Nephron progenitor cell (in vitro differentiated cells): ENCODE measurements around the gene KIF5C.

Experiments
- DNase-seq: peaks from one replicate; pipeline ENCODE4 v3.0.0; 2021
- H3K27ac Mint-ChIP-seq: 2 replicates; pipeline ENCODE4 v1.8.0; 2021; ENCODE audit warnings: mild to moderate bottlenecking, moderate library complexity, mixed read lengths
- H3K27me3 Mint-ChIP-seq: 2 replicates; pipeline ENCODE4 v1.8.0; 2021; ENCODE audit warnings: mild to moderate bottlenecking, low read depth, mixed read lengths; ENCODE audit not compliant: poor library complexity
- H3K36me3 Mint-ChIP-seq: 2 replicates; pipeline ENCODE4 v1.8.0; 2021; ENCODE audit warnings: low read depth, mixed read lengths
- H3K4me1 Mint-ChIP-seq: 2 replicates; pipeline ENCODE4 v1.8.0; 2021; ENCODE audit warnings: mixed read lengths
- H3K4me3 Mint-ChIP-seq: 2 replicates; pipeline ENCODE4 v1.8.0; 2021; ENCODE audit warnings: mild to moderate bottlenecking, moderate library complexity, mixed read lengths
- H3K9me3 Mint-ChIP-seq: 2 replicates; pipeline ENCODE4 v1.8.0; 2021; ENCODE audit warnings: mild to moderate bottlenecking, moderate library complexity, mixed read lengths
- TF ChIP-seq, protein P1 (sequence below): fragments of 200-600 bp; sonication (generic); IDR thresholded peaks from 2 replicates; pipeline ENCODE4 v1.5.0; 2021; ENCODE audit warnings: antibody characterized with exemption

Gene KIF5C

DNA sequence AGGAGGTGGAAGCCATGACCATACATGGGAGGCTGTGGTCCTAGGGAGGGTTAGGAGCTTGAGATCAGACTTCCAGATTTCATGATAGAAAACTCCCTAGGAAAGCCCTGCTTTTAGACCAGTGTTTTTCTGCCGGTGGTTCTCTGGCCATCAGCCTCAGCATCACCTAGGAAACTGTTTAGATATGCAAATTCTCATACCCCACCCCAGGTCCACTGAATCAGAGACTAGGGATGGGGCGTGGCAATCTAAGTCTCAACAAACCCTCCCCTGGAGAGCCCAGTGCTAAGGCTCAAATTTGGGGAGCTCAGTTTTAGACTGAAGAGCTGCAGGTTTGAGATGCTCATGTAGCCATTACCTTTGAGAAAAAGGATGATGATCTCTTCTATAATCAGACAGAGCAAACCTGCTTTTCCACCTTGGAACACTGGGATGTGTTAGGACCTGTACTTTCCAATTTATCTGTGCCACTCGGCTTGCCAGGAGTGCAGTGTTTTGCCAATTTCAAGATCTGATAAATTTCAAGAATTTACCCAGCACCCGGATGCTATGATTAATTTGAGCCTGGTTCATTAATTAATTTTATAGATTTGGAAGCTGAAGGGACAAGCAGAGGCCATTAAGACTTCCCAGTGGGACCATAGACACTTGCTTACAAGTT is 132.0 kb downstream of the KIF5C start:
- Mint-ChIP-seq H3K9me3 (peaks cover 16% of the 10 kb centered on the region), H3K4me1 (peaks cover 32% of the 10 kb centered on the region), H3K27me3 (peaks cover 4% of the 10 kb centered on the region), H3K36me3 (peaks cover 51% of the 10 kb centered on the region), H3K4me3 (no peak overlapping the region), H3K27ac (no peak overlapping the region)
- TF ChIP-seq, protein P1, sequence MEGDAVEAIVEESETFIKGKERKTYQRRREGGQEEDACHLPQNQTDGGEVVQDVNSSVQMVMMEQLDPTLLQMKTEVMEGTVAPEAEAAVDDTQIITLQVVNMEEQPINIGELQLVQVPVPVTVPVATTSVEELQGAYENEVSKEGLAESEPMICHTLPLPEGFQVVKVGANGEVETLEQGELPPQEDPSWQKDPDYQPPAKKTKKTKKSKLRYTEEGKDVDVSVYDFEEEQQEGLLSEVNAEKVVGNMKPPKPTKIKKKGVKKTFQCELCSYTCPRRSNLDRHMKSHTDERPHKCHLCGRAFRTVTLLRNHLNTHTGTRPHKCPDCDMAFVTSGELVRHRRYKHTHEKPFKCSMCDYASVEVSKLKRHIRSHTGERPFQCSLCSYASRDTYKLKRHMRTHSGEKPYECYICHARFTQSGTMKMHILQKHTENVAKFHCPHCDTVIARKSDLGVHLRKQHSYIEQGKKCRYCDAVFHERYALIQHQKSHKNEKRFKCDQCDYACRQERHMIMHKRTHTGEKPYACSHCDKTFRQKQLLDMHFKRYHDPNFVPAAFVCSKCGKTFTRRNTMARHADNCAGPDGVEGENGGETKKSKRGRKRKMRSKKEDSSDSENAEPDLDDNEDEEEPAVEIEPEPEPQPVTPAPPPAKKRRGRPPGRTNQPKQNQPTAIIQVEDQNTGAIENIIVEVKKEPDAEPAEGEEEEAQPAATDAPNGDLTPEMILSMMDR = no peak
- no peak for DNase-seq

- Mint-ChIP-seq H3K9me3 (peaks cover 4% of the 10 kb centered on the region), H3K36me3 (peaks cover 41% of the 10 kb centered on the region), H3K4me3 (no peak overlapping the region), H3K27me3 (peaks cover 4% of the 10 kb centered on the region), H3K27ac (no peak overlapping the region), H3K4me1 (peaks cover 32% of the 10 kb centered on the region)
- no peak for DNase-seq
- TF ChIP-seq, protein P1 = no peak
These were observed 133.4 kb downstream of the KIF5C start for GRCh38 chr2:149008381-149008780.

GRCh38 chr2:149009576-149010461 is 134.8 kb downstream of the KIF5C start:
- no peak overlapping the region for H3K4me3 Mint-ChIP-seq
- H3K27me3 Mint-ChIP-seq = peaks cover 4% of the 10 kb centered on the region
- no peaks in the 10 kb centered on the region for H3K9me3 Mint-ChIP-seq
- H3K4me1 Mint-ChIP-seq = peaks cover 22% of the 10 kb centered on the region
- H3K36me3 Mint-ChIP-seq = peaks cover 26% of the 10 kb centered on the region
- DNase-seq = no peak
- no peak overlapping the region for H3K27ac Mint-ChIP-seq
- TF ChIP-seq, protein P1 = no peak

- no peak overlapping the region for H3K4me3 Mint-ChIP-seq
- TF ChIP-seq, protein P1 = no peak
- peaks cover 23% of the 10 kb centered on the region for H3K4me1 Mint-ChIP-seq
- no peaks in the 10 kb centered on the region for H3K27me3 Mint-ChIP-seq
- DNase-seq = no peak
- no peak overlapping the region for H3K27ac Mint-ChIP-seq
- no peaks in the 10 kb centered on the region for H3K9me3 Mint-ChIP-seq
- peaks cover 21% of the 10 kb centered on the region for H3K36me3 Mint-ChIP-seq
These were observed 137.5 kb downstream of the KIF5C start for GRCh38 chr2:149012545-149012944.

- Mint-ChIP-seq H3K9me3 (no peaks in the 10 kb centered on the region), H3K36me3 (peaks cover 9% of the 10 kb centered on the region), H3K27ac (no peak overlapping the region), H3K27me3 (no peaks in the 10 kb centered on the region), H3K4me3 (no peak overlapping the region), H3K4me1 (peaks cover 36% of the 10 kb centered on the region)
- no peak for DNase-seq
- TF ChIP-seq, protein P1 = no peak
These were observed 140.5 kb downstream of the KIF5C start for GRCh38 chr2:149015501-149015900.
